ENCODE data around the gene ANKS1B. TPM values are rescaled to one million over a fixed set of nuclear protein-coding genes. Genes with fewer than 3 reads are reported as not detected.

Gene ANKS1B
- total RNA-seq, 1 experiment from 2014 or later = 5.8 TPM

DNA sequence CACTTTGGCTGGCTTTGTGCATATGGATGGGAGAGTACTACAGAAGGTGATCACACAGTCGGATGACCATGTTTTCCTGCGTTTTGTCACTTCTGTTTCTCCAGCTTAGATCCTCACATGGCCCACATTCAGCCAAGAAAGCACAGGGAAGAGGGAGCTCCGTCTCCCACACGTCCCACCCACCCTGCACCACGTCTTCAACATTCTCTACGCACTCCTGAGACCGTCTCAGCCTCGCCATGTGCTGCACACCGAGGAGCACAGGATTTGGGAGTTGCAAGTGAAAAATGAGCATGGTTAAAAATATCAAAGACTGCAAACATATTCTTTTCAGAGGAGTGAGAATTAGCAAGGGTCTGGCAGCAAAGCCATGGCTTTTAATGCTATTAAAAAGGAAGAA, 1217.5 kb downstream of the ANKS1B start:
- Mint-ChIP-seq H3K4me3 (no peak overlapping the region), H3K36me3 (peaks cover 4% of the 10 kb centered on the region), H3K4me1 (no peaks in the 10 kb centered on the region), H3K9me3 (peaks cover 7% of the 10 kb centered on the region), H3K27me3 (ENCODE audit: low read depth) (no peaks in the 10 kb centered on the region), H3K27ac (no peak overlapping the region)
- DNase-seq (ENCODE audit: low spot score) = no peak
- ChIA-PET POLR2A (no interaction called here), CTCF (interaction anchor here (1.9 kb wide), 1 partner anchor 25 kb away, joined by 4 read pairs; no protein-coding TSS in a partner anchor)
- TF ChIP-seq, protein P1, sequence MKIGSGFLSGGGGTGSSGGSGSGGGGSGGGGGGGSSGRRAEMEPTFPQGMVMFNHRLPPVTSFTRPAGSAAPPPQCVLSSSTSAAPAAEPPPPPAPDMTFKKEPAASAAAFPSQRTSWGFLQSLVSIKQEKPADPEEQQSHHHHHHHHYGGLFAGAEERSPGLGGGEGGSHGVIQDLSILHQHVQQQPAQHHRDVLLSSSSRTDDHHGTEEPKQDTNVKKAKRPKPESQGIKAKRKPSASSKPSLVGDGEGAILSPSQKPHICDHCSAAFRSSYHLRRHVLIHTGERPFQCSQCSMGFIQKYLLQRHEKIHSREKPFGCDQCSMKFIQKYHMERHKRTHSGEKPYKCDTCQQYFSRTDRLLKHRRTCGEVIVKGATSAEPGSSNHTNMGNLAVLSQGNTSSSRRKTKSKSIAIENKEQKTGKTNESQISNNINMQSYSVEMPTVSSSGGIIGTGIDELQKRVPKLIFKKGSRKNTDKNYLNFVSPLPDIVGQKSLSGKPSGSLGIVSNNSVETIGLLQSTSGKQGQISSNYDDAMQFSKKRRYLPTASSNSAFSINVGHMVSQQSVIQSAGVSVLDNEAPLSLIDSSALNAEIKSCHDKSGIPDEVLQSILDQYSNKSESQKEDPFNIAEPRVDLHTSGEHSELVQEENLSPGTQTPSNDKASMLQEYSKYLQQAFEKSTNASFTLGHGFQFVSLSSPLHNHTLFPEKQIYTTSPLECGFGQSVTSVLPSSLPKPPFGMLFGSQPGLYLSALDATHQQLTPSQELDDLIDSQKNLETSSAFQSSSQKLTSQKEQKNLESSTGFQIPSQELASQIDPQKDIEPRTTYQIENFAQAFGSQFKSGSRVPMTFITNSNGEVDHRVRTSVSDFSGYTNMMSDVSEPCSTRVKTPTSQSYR (CRISPR knock-in tag; IDR thresholded peaks at IDR 0.05) = no peak
- TF ChIP-seq, protein P2, sequence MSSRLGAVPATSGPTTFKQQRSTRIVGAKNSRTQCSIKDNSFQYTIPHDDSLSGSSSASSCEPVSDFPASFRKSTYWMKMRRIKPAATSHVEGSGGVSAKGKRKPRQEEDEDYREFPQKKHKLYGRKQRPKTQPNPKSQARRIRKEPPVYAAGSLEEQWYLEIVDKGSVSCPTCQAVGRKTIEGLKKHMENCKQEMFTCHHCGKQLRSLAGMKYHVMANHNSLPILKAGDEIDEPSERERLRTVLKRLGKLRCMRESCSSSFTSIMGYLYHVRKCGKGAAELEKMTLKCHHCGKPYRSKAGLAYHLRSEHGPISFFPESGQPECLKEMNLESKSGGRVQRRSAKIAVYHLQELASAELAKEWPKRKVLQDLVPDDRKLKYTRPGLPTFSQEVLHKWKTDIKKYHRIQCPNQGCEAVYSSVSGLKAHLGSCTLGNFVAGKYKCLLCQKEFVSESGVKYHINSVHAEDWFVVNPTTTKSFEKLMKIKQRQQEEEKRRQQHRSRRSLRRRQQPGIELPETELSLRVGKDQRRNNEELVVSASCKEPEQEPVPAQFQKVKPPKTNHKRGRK (CRISPR knock-in tag; IDR thresholded peaks at IDR 0.05; ENCODE audit: borderline replicate concordance) = no peak
- TF ChIP-seq, protein P3, sequence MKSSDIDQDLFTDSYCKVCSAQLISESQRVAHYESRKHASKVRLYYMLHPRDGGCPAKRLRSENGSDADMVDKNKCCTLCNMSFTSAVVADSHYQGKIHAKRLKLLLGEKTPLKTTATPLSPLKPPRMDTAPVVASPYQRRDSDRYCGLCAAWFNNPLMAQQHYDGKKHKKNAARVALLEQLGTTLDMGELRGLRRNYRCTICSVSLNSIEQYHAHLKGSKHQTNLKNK (CRISPR knock-in tag; IDR thresholded peaks at IDR 0.05) = no peak
- TF ChIP-seq GTF2I (CRISPR knock-in tag; conservative IDR thresholded peaks at IDR 0.05) (no peak), TP53 (CRISPR knock-in tag; IDR thresholded peaks at IDR 0.05) (no peak), ZNF416 (CRISPR knock-in tag; IDR thresholded peaks at IDR 0.05) (no peak), TEAD1 (CRISPR knock-in tag; IDR thresholded peaks at IDR 0.05) (no peak), OVOL2 (CRISPR knock-in tag; IDR thresholded peaks at IDR 0.05; ENCODE audit: borderline replicate concordance) (no peak), KAT7 (CRISPR knock-in tag; IDR thresholded peaks at IDR 0.05; ENCODE audit: borderline replicate concordance) (no peak), MXD4 (CRISPR knock-in tag; IDR thresholded peaks at IDR 0.05; ENCODE audit: borderline replicate concordance) (no peak), ZNF317 (CRISPR knock-in tag; IDR thresholded peaks at IDR 0.05; ENCODE audit: borderline replicate concordance, low read depth) (no peak), SOX15 (CRISPR knock-in tag; IDR thresholded peaks at IDR 0.05) (no peak), ZNF263 (CRISPR knock-in tag; IDR thresholded peaks at IDR 0.05; ENCODE audit: low read depth) (no peak)
- TF ChIP-seq, protein P4, sequence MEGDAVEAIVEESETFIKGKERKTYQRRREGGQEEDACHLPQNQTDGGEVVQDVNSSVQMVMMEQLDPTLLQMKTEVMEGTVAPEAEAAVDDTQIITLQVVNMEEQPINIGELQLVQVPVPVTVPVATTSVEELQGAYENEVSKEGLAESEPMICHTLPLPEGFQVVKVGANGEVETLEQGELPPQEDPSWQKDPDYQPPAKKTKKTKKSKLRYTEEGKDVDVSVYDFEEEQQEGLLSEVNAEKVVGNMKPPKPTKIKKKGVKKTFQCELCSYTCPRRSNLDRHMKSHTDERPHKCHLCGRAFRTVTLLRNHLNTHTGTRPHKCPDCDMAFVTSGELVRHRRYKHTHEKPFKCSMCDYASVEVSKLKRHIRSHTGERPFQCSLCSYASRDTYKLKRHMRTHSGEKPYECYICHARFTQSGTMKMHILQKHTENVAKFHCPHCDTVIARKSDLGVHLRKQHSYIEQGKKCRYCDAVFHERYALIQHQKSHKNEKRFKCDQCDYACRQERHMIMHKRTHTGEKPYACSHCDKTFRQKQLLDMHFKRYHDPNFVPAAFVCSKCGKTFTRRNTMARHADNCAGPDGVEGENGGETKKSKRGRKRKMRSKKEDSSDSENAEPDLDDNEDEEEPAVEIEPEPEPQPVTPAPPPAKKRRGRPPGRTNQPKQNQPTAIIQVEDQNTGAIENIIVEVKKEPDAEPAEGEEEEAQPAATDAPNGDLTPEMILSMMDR (IDR thresholded peaks at IDR 0.05) = no peak
- TF ChIP-seq, protein P5, sequence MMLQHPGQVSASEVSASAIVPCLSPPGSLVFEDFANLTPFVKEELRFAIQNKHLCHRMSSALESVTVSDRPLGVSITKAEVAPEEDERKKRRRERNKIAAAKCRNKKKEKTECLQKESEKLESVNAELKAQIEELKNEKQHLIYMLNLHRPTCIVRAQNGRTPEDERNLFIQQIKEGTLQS (CRISPR knock-in tag; conservative IDR thresholded peaks at IDR 0.05) = no peak
- TF ChIP-seq, protein P6, sequence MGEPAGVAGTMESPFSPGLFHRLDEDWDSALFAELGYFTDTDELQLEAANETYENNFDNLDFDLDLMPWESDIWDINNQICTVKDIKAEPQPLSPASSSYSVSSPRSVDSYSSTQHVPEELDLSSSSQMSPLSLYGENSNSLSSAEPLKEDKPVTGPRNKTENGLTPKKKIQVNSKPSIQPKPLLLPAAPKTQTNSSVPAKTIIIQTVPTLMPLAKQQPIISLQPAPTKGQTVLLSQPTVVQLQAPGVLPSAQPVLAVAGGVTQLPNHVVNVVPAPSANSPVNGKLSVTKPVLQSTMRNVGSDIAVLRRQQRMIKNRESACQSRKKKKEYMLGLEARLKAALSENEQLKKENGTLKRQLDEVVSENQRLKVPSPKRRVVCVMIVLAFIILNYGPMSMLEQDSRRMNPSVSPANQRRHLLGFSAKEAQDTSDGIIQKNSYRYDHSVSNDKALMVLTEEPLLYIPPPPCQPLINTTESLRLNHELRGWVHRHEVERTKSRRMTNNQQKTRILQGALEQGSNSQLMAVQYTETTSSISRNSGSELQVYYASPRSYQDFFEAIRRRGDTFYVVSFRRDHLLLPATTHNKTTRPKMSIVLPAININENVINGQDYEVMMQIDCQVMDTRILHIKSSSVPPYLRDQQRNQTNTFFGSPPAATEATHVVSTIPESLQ (CRISPR knock-in tag; IDR thresholded peaks at IDR 0.05) = no peak
- TF ChIP-seq, protein P7, sequence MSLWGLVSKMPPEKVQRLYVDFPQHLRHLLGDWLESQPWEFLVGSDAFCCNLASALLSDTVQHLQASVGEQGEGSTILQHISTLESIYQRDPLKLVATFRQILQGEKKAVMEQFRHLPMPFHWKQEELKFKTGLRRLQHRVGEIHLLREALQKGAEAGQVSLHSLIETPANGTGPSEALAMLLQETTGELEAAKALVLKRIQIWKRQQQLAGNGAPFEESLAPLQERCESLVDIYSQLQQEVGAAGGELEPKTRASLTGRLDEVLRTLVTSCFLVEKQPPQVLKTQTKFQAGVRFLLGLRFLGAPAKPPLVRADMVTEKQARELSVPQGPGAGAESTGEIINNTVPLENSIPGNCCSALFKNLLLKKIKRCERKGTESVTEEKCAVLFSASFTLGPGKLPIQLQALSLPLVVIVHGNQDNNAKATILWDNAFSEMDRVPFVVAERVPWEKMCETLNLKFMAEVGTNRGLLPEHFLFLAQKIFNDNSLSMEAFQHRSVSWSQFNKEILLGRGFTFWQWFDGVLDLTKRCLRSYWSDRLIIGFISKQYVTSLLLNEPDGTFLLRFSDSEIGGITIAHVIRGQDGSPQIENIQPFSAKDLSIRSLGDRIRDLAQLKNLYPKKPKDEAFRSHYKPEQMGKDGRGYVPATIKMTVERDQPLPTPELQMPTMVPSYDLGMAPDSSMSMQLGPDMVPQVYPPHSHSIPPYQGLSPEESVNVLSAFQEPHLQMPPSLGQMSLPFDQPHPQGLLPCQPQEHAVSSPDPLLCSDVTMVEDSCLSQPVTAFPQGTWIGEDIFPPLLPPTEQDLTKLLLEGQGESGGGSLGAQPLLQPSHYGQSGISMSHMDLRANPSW (CRISPR knock-in tag; conservative IDR thresholded peaks at IDR 0.05; ENCODE audit: low read depth) = no peak
- TF ChIP-seq, protein P8, sequence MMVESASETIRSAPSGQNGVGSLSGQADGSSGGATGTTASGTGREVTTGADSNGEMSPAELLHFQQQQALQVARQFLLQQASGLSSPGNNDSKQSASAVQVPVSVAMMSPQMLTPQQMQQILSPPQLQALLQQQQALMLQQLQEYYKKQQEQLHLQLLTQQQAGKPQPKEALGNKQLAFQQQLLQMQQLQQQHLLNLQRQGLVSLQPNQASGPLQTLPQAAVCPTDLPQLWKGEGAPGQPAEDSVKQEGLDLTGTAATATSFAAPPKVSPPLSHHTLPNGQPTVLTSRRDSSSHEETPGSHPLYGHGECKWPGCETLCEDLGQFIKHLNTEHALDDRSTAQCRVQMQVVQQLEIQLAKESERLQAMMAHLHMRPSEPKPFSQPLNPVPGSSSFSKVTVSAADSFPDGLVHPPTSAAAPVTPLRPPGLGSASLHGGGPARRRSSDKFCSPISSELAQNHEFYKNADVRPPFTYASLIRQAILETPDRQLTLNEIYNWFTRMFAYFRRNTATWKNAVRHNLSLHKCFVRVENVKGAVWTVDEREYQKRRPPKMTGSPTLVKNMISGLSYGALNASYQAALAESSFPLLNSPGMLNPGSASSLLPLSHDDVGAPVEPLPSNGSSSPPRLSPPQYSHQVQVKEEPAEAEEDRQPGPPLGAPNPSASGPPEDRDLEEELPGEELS (CRISPR knock-in tag; IDR thresholded peaks at IDR 0.05) = no peak
- no peak for ATAC-seq
